ENCODE data around the gene CDKN2B-AS1. TPM values are rescaled to one million over a fixed set of nuclear protein-coding genes. Genes with fewer than 3 reads are reported as not detected.

CDKN2B-AS1 gene
- total and polyA plus RNA-seq, 2 donors from 2014 or later: 0.82 TPM; not detected in 1

DNA sequence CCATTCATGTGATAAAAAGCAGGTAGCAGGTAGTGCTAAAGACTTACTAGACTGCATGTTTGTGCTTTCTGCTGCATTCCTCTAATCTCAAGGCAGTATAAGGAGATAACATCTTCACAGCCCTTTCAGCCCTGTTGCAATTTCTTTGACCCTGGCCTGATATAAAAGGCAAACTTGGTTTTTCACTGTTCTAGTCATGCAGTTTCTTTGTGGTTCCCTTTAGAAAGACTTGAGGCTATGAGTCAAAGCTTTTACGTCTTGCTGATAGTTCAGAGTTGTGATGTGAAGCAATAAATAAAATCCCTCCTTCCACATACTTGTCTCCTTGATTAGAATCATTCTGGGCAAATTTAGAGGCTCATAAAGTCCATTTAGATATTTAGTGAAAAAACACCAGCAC, 103.1 kb downstream of the CDKN2B-AS1 start:
- Histone ChIP-seq H3K9ac (ENCODE audit: low read length in 3 of 3) (no peak overlapping the region), H3K36me3 (ENCODE audit: control insufficient read depth in 2 of 3, insufficient read depth in 3 of 3, low read length in 3 of 3) (no peaks in the 10 kb centered on the region), H3K4me1 (ENCODE audit: control insufficient read depth in 2 of 3, insufficient read depth in 2 of 3, low read depth in 1 of 3, low read length in 3 of 3) (no peaks in the 10 kb centered on the region), H3K27ac (ENCODE audit: low read depth in 2 of 2, low read length in 2 of 2) (no peak overlapping the region), H3K27me3 (ENCODE audit: control insufficient read depth, insufficient read depth, low read length) (no peaks in the 10 kb centered on the region), H3K9me3 (ENCODE audit: control insufficient read depth in 2 of 3, insufficient read depth in 1 of 3, low read length in 3 of 3) (no peaks in the 10 kb centered on the region), H3K4me3 (ENCODE audit: low read length in 3 of 3) (no peak overlapping the region)
- TF ChIP-seq, protein P1, sequence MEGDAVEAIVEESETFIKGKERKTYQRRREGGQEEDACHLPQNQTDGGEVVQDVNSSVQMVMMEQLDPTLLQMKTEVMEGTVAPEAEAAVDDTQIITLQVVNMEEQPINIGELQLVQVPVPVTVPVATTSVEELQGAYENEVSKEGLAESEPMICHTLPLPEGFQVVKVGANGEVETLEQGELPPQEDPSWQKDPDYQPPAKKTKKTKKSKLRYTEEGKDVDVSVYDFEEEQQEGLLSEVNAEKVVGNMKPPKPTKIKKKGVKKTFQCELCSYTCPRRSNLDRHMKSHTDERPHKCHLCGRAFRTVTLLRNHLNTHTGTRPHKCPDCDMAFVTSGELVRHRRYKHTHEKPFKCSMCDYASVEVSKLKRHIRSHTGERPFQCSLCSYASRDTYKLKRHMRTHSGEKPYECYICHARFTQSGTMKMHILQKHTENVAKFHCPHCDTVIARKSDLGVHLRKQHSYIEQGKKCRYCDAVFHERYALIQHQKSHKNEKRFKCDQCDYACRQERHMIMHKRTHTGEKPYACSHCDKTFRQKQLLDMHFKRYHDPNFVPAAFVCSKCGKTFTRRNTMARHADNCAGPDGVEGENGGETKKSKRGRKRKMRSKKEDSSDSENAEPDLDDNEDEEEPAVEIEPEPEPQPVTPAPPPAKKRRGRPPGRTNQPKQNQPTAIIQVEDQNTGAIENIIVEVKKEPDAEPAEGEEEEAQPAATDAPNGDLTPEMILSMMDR (IDR thresholded peaks at IDR 0.05; ENCODE audit: borderline replicate concordance, extremely low read depth, insufficient read depth): no peak
- intact Hi-C loops (cut with DNase I): no loop called here
- no peak for DNase-seq
- no peak for FAIRE-seq

DNA sequence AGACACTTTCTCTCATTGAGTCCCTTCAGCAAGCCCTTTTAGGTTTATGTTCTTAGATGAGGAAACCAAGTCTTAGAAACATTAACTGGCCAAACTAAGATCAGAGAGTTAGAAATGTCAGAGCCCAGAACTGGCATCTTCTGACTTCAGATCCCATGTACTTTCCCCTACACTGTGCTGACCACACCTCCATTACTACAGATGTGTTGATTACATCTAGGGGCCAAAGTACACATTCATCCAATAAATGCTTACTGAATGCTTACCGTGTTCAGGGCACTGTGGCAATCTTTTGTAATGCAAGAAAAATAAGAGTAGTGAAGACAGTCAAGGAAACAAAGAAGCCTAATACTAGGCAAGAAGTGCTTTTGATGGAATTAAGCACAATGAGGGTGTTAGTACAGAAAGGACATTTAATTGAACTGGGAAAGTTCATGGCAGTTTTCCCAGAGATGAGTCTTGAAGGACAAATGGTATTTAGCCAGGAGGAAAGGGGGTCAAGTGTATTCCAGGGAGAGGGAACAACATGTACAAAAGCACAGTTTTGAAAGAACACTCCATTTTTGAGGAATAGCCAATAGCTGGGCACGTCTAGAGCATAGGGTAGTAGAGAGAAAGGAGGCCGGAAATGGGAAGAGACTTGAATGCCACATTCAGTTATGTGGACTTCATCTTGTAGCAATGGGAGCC, 104.2 kb downstream of the CDKN2B-AS1 start:
- Histone ChIP-seq H3K27ac (ENCODE audit: low read depth in 2 of 2, low read length in 2 of 2) (no peak overlapping the region), H3K9ac (ENCODE audit: low read length in 3 of 3) (no peak overlapping the region)
- no peak for FAIRE-seq

DNA sequence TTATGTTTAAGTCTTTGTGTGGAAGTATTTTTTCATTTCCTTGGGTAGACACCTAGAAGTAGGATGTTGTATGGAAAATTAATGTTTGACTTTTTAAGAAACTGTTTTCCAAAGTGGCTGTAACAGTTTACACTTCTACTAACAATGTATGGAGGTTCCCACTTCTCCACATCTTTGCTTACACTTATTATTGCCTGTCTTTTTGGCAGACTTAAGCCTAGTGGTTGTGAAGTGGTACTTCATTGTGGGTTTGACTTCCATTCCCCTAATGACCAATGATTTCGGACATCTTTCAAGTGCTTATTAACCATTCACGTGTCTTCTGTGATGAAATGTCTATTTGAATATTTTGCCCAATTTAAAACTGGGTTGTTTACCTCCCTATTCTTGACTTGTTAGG, 106.0 kb downstream of the CDKN2B-AS1 start:
- TF ChIP-seq, protein P1 (IDR thresholded peaks at IDR 0.05; ENCODE audit: borderline replicate concordance, extremely low read depth, insufficient read depth): no peak
- no peak overlapping the region for H3K27ac ChIP-seq (ENCODE audit: low read depth in 2 of 2, low read length in 2 of 2)
- no peak overlapping the region for H3K4me3 ChIP-seq (ENCODE audit: low read length in 3 of 3)
- no peaks in the 10 kb centered on the region for H3K27me3 ChIP-seq (ENCODE audit: control insufficient read depth, insufficient read depth, low read length)
- H3K4me1 ChIP-seq (ENCODE audit: control insufficient read depth in 2 of 3, insufficient read depth in 2 of 3, low read depth in 1 of 3, low read length in 3 of 3): no peaks in the 10 kb centered on the region
- H3K36me3 ChIP-seq (ENCODE audit: control insufficient read depth in 2 of 3, insufficient read depth in 3 of 3, low read length in 3 of 3): no peaks in the 10 kb centered on the region
- FAIRE-seq (no peak), DNase-seq (no peak)
- no peaks in the 10 kb centered on the region for H3K9me3 ChIP-seq (ENCODE audit: control insufficient read depth in 2 of 3, insufficient read depth in 1 of 3, low read length in 3 of 3)
- H3K9ac ChIP-seq (ENCODE audit: low read length in 3 of 3): no peak overlapping the region
- intact Hi-C loops (cut with DNase I): no loop called here

More for the DNA sequence above, 104.2 kb downstream of the CDKN2B-AS1 start:
- intact Hi-C loops (cut with DNase I): no loop called here
- DNase-seq: no peak
- no peaks in the 10 kb centered on the region for H3K4me1 ChIP-seq (ENCODE audit: control insufficient read depth in 2 of 3, insufficient read depth in 2 of 3, low read depth in 1 of 3, low read length in 3 of 3)
- H3K4me3 ChIP-seq (ENCODE audit: low read length in 3 of 3): no peak overlapping the region
- H3K27me3 ChIP-seq (ENCODE audit: control insufficient read depth, insufficient read depth, low read length): no peaks in the 10 kb centered on the region
- TF ChIP-seq, protein P1 (IDR thresholded peaks at IDR 0.05; ENCODE audit: borderline replicate concordance, extremely low read depth, insufficient read depth): no peak
- no peaks in the 10 kb centered on the region for H3K9me3 ChIP-seq (ENCODE audit: control insufficient read depth in 2 of 3, insufficient read depth in 1 of 3, low read length in 3 of 3)
- H3K36me3 ChIP-seq (ENCODE audit: control insufficient read depth in 2 of 3, insufficient read depth in 3 of 3, low read length in 3 of 3): no peaks in the 10 kb centered on the region

Measured in kidney (tissue), 14 donors.